Activated CD8-positive, alpha-beta memory T cell treated with anti-CD3 and anti-CD28 coated beads, Interleukin-2, amount 50 U/mL, for 24 hours (primary cell): ENCODE data around the gene AK4.
"Not testable (repeated sequence)": the region's sequence is repeated elsewhere in the genome, so short reads cannot be mapped to it uniquely, and the experiment has no call there.

Experiments used
- DNase-seq: peaks from one replicate; pipeline ENCODE4 v3.0.0-alpha.2; 2020; ENCODE audit errors: extremely low read depth

The AK4 gene

GRCh38 chr1:65150583-65151263 lies 2.7 kb downstream of the AK4 start:
- DNase-seq, result no peak

- DNase-seq, result no peak
Observed at GRCh38 chr1:65151641-65152040, 3.6 kb downstream of the AK4 start.

GRCh38 chr1:65153635-65154034 lies 5.6 kb downstream of the AK4 start:
- no peak for DNase-seq

- no peak for DNase-seq
Observed at GRCh38 chr1:65156910-65157545, 9.0 kb downstream of the AK4 start.

- DNase-seq, result no peak
Observed at GRCh38 chr1:65157546-65157941, 9.5 kb downstream of the AK4 start.

GRCh38 chr1:65159291-65159688 lies 11.3 kb downstream of the AK4 start:
- DNase-seq, result not testable (repeated sequence)

DNA sequence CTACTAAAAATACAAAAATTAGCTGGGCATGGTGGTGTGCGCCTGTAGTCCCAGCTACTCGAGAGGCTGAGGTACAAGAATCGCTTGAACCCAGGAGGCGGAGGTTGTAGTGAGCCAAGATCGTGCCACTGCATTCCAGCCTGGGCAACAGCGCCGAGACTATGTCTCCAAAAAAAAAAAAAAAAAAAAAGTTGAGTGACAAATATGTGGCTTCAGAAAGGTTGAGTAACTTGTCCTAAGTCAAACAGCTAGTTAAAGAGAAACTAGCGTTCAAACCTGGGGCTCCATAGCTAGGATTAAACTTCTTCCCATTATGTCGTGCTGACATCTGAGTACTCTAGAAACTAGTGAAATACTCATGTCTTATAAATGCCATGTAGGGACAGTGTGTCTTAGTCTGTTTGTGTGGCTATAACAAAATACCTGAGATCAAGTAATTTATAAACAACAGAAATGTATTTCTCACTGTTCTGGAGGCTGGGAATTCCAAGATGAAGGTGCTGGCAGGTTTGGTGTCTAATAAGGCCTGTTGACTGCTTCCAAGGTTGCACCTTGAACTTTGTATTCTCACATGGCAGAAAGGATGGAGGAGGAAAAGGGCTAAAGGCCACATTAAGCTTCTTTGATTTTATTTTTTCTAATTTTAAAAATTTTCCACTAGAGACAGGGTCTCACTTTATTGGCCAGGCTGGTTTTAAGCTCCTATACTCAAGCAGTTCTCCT lies 12.0 kb downstream of the AK4 start:
- DNase-seq, result no peak

DNA sequence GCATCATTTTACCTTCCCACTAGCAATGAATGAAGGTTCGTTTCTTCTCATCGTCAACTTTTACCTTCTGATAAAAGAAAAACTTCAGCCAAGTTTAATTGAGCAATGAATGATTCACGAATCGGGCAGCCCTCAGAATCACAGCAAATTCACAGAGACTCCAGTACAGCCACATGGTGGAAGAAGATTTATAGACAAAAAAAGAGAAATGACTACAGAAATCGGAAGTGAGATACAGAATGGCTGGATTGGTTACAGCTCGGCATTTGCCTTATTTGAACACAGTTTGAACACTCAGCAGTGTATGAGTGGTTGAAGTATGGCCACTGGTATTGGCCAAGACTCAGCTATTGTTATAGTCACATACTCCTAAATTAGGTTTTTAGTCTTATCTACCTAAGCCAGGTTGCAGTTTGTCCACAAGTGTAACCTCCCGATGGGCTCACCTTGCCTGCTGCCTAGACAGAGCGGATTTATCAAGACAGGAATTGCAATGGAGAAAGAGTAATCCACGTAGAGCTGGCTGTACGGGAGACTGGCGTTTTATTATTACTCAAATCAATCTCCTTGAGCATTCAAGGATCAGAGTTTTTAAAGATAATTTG lies 15.3 kb downstream of the AK4 start:
- DNase-seq, result no peak

GRCh38 chr1:65164101-65164500 lies 16.1 kb downstream of the AK4 start:
- not testable (repeated sequence) for DNase-seq

GRCh38 chr1:65164633-65165032 lies 16.6 kb downstream of the AK4 start:
- DNase-seq, result no peak

DNA sequence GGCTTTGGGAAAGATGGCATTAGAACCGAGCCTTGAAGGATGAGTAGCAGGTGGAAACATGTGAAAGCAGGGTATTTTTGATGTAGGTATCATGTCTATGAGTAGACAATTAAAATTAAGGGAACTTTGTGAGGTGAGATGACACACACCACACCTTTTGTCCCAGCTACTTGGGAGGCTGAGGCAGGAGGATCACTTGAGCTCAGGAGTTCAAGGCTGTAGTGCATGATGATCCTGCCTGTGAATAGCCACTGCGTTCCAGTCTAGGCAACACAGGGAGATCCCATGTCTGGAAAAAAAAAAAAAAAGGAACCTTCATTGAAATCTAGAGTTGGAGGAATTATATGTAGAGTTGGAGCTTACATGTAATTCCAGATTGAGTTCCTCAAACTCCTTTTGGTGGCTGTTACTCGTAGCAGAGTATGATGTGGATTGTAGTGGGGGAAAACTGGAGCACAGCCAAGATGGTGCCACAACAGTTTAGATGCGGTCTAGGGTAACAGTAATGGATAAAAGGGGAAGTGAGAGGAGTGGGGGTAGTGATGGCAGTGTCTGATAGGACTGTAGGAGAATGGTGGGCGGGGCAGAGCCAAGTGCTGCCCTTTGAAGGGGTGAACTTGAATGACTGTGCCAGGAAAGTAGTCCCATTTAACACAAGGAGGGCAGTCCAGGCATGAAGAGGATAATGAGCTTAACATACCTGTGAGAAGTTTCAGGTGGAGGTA lies 17.4 kb downstream of the AK4 start:
- DNase-seq, result no peak

- no peak for DNase-seq
Observed at GRCh38 chr1:65166572-65167305, 18.7 kb downstream of the AK4 start.

GRCh38 chr1:65167586-65168242 lies 19.7 kb downstream of the AK4 start:
- DNase-seq, result no peak

GRCh38 chr1:65168867-65169266 lies 20.9 kb downstream of the AK4 start:
- DNase-seq, result no peak

GRCh38 chr1:65170511-65171142 lies 22.6 kb downstream of the AK4 start:
- no peak for DNase-seq

GRCh38 chr1:65172936-65173690 lies 25.1 kb downstream of the AK4 start:
- no peak for DNase-seq

DNA sequence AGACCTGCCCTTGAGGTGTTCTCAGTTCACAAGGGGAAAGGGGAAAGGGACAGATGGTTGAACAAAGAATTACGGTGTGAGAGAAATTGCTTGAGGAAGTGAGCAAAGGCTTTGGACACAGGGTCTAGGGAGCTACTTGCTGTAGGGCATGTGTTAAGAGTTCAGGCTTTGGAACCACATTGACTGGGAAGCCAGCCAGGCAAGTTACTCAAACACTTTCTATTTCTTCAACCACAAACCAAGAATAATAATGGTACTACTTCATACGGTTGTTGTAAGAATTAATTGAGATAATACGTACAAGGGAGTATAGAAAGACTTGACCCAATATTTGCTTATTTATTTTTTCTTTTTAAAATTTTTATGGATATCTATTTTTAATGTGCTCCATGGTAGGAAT lies 26.6 kb downstream of the AK4 start:
- DNase-seq, result no peak

- no peak for DNase-seq
Observed at GRCh38 chr1:65175171-65176055, 27.4 kb downstream of the AK4 start.

GRCh38 chr1:65176056-65176450 lies 28.1 kb downstream of the AK4 start:
- DNase-seq, result no peak
